ENCODE data around the gene AAK1.

The AAK1 gene

GRCh38 chr2:69563021-69563420, 80.5 kb downstream of the AAK1 start:
- in situ Hi-C loops (cut with MboI; ENCODE audit: low pct_unique_long_range_greater_than_20kb, low sequenced_read_pairs, unreplicated experiment) = loop anchor here (10.0 to 25.0 kb wide), 2 partner anchors 152 to 249 kb away; no protein-coding TSS in a partner anchor
- no peak for TF ChIP-seq CTCF (IDR thresholded peaks at IDR 0.05; ENCODE audit: extremely low read depth, insufficient read depth, missing control alignments)
- DNase-seq (ENCODE audit: low spot score) = no peak

GRCh38 chr2:69561101-69561500, 82.4 kb downstream of the AAK1 start:
- no peak for TF ChIP-seq CTCF (IDR thresholded peaks at IDR 0.05; ENCODE audit: extremely low read depth, insufficient read depth, missing control alignments)
- no peak for DNase-seq (ENCODE audit: low spot score)
- in situ Hi-C loops (cut with MboI; ENCODE audit: low pct_unique_long_range_greater_than_20kb, low sequenced_read_pairs, unreplicated experiment) = loop anchor here (10.0 to 25.0 kb wide), 2 partner anchors 154 to 251 kb away; no protein-coding TSS in a partner anchor

GRCh38 chr2:69560147-69560482, 83.4 kb downstream of the AAK1 start:
- in situ Hi-C loops (cut with MboI; ENCODE audit: low pct_unique_long_range_greater_than_20kb, low sequenced_read_pairs, unreplicated experiment) = loop anchor here (10.0 to 25.0 kb wide), 2 partner anchors 155 to 252 kb away; no protein-coding TSS in a partner anchor
- DNase-seq (ENCODE audit: low spot score) = no peak
- TF ChIP-seq CTCF (IDR thresholded peaks at IDR 0.05; ENCODE audit: extremely low read depth, insufficient read depth, missing control alignments) = no peak

GRCh38 chr2:69559442-69560146, 83.9 kb downstream of the AAK1 start:
- in situ Hi-C loops (cut with MboI; ENCODE audit: low pct_unique_long_range_greater_than_20kb, low sequenced_read_pairs, unreplicated experiment) = loop anchor here (10.0 to 25.0 kb wide), 2 partner anchors 155 to 253 kb away; no protein-coding TSS in a partner anchor
- DNase-seq (ENCODE audit: low spot score) = peak; percentile 55
- peak; percentile 70 for TF ChIP-seq CTCF (IDR thresholded peaks at IDR 0.05; ENCODE audit: extremely low read depth, insufficient read depth, missing control alignments)

- in situ Hi-C loops (cut with MboI; ENCODE audit: low pct_unique_long_range_greater_than_20kb, low sequenced_read_pairs, unreplicated experiment) = loop anchor here (25.0 kb wide), 1 partner anchor 256 kb away; no protein-coding TSS in a partner anchor
Measured at GRCh38 chr2:69556008-69556407, 87.5 kb downstream of the AAK1 start.

GRCh38 chr2:69554981-69555380, 88.6 kb downstream of the AAK1 start:
- in situ Hi-C loops (cut with MboI; ENCODE audit: low pct_unique_long_range_greater_than_20kb, low sequenced_read_pairs, unreplicated experiment) = loop anchor here (25.0 kb wide), 1 partner anchor 257 kb away; no protein-coding TSS in a partner anchor
- DNase-seq (ENCODE audit: low spot score) = peak; percentile 28
- no peak for TF ChIP-seq CTCF (IDR thresholded peaks at IDR 0.05; ENCODE audit: extremely low read depth, insufficient read depth, missing control alignments)

More at GRCh38 chr2:69556008-69556407, 87.5 kb downstream of the AAK1 start:
- DNase-seq (ENCODE audit: low spot score) = no peak
- no peak for TF ChIP-seq CTCF (IDR thresholded peaks at IDR 0.05; ENCODE audit: extremely low read depth, insufficient read depth, missing control alignments)
